A673 (cell line): ENCODE data around the gene PRSS53. TPM values are rescaled to one million over a fixed set of nuclear protein-coding genes. Genes with fewer than 3 reads are reported as not detected.

Experiments
- BruUV-seq: library from RNA; stranded (reverse); fragments of 400-500 nt; replicated peaks from 2 replicates; lab custom pipeline; 2021; lab: Mats Ljungman, UMichigan
- CTCF ChIA-PET: fragments of 300-600 bp; sonication (Branson Sonifier 250); formaldehyde crosslinking; loops from one replicate; lab custom pipeline; 2022; ENCODE audit warnings: antibody characterized with exemption; lab: Charles Lee
- POLR2A ChIA-PET: fragments of 300-600 bp; sonication (Branson Sonifier 250); formaldehyde crosslinking; loops from one replicate; lab custom pipeline; 2022; ENCODE audit warnings: antibody characterized with exemption; ENCODE audit not compliant: low non-redundant PET; lab: Charles Lee
- DNase-seq: peaks from one replicate; pipeline ENCODE4 v3.0.0-alpha.2; 2015; ENCODE audit warnings: low spot score
- H3K27ac ChIP-seq: fragments of 200-600 bp; sonication (generic); 2 replicates; pipeline ENCODE4 v1.5.1; 2016; ENCODE audit warnings: mixed run types, low read depth, mild to moderate bottlenecking, mixed read lengths, antibody characterized with exemption, low read length; ENCODE audit not compliant: poor library complexity, severe bottlenecking
- H3K27me3 ChIP-seq: fragments of 200-600 bp; sonication (generic); replicated peaks from 2 replicates; pipeline ENCODE4 v1.6.1; 2017; ENCODE audit warnings: mixed run types, low read depth, mild to moderate bottlenecking, mixed read lengths, antibody characterized with exemption, low read length; ENCODE audit not compliant: insufficient read depth, poor library complexity
- H3K36me3 ChIP-seq: fragments of 200-600 bp; sonication (generic); 2 replicates; pipeline ENCODE4 v1.6.1; 2016; ENCODE audit warnings: mixed run types, mild to moderate bottlenecking, mixed read lengths, antibody characterized with exemption, low read length; ENCODE audit not compliant: insufficient read depth, poor library complexity, severe bottlenecking
- H3K4me1 ChIP-seq: fragments of 200-600 bp; sonication (generic); 2 replicates; pipeline ENCODE4 v1.6.1; 2017; ENCODE audit warnings: mixed run types, mild to moderate bottlenecking, mixed read lengths, antibody characterized with exemption, low read length; ENCODE audit not compliant: insufficient read depth, poor library complexity, severe bottlenecking
- H3K4me3 ChIP-seq: fragments of 200-600 bp; sonication (generic); 2 replicates; pipeline ENCODE4 v1.5.1; 2016; ENCODE audit warnings: low read depth, mixed run types, mild to moderate bottlenecking, mixed read lengths, low read length; ENCODE audit not compliant: poor library complexity, severe bottlenecking
- H3K9me3 ChIP-seq: fragments of 200-600 bp; sonication (generic); 2 replicates; pipeline ENCODE4 v1.6.1; 2016; ENCODE audit warnings: mixed run types, low read depth, mild to moderate bottlenecking, mixed read lengths, antibody characterized with exemption, low read length; ENCODE audit not compliant: poor library complexity, severe bottlenecking
- CTCF ChIP-seq: fragments of 300-800, 200-600 bp; sonication (generic); conservative IDR thresholded peaks from 2 replicates; pipeline ENCODE4 v1.5.1; 2017; ENCODE audit warnings: low read depth, mild to moderate bottlenecking, antibody characterized with exemption, low read length, moderate library complexity, mixed read lengths
- EZH2 ChIP-seq: fragments of 200-600 bp; sonication (generic); IDR thresholded peaks from 2 replicates; pipeline ENCODE4 v1.6.1; 2017; ENCODE audit warnings: borderline replicate concordance, low read depth, mild to moderate bottlenecking, mixed read lengths, antibody characterized with exemption, low read length; ENCODE audit not compliant: poor library complexity, severe bottlenecking
- intact Hi-C: fragments of 100-400 bp; cut with micrococcal nuclease; formaldehyde crosslinking; loops from one replicate; pipeline ENCODE4 v1.10.0; 2022; ENCODE audit not compliant: unreplicated experiment
- total RNA-seq: library from RNA; stranded (reverse); gene quantifications from 2 replicates; pipeline ENCODE4 v1.2.3, GENCODE V29; 2021

Gene PRSS53
- total RNA-seq, 1 experiment from 2014 or later: 3.1 TPM

DNA sequence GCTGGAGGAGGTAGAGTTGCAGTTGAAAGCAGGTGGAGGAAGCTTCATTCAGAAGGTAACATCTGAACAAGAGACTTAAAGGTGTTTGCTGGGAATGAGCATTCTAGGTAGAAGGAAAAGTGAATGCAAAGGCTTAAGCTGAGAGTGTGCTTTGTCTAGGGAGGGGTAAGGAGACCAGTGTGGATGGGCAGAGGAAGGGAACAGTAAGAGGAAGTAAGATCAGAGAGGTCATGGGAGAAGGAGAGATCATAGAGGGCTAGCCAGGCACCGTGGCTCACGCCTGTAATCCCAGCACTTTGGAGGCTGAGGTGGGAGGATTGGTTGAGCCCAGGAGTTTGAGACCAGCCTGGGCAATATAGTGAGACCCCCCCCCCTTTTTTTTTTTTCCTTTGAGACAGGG is 52.1 kb downstream of the PRSS53 start:
- H3K36me3 ChIP-seq: no peaks in the 10 kb centered on the region
- no TSS peak for BruUV-seq
- no peak for DNase-seq
- TF ChIP-seq EZH2 (no peak), CTCF (no peak)
- CTCF ChIA-PET: no interaction called here
- no peaks in the 10 kb centered on the region for H3K9me3 ChIP-seq
- H3K4me3 ChIP-seq: no peak overlapping the region
- POLR2A ChIA-PET: no interaction called here
- no peak overlapping the region for H3K27ac ChIP-seq
- peaks cover 7% of the 10 kb centered on the region for H3K4me1 ChIP-seq
- intact Hi-C loops: no loop called here
- H3K27me3 ChIP-seq: no peaks in the 10 kb centered on the region

- H3K9me3 ChIP-seq: no peaks in the 10 kb centered on the region
- H3K4me3 ChIP-seq: peak overlapping the region; percentile 77
- no peaks in the 10 kb centered on the region for H3K27me3 ChIP-seq
- peaks cover 7% of the 10 kb centered on the region for H3K4me1 ChIP-seq
- no peaks in the 10 kb centered on the region for H3K36me3 ChIP-seq
- ChIA-PET POLR2A (no interaction called here), CTCF (interaction anchor here (0.7 kb wide), 1 partner anchor 26 kb away, joined by 3 read pairs; no protein-coding TSS in a partner anchor)
- intact Hi-C loops: loop anchor here (1.0 kb wide), 1 partner anchor 39 kb away; no protein-coding TSS in a partner anchor
- BruUV-seq: TSS peak; percentile 75
- no peak for TF ChIP-seq EZH2
- TF ChIP-seq CTCF: no peak
- DNase-seq: peak; percentile 90
- peak overlapping the region; percentile 83 for H3K27ac ChIP-seq
Observed at GRCh38 chr16:31033709-31034492, 54.8 kb downstream of the PRSS53 start.

Other genes starting within 250 kb of the PRSS53 start
- 28.2 and 34.7 TPM in 2 replicates for gene BCL7C, start 194.9 kb downstream of the PRSS53 start, total RNA-seq
- gene CTF1, start 192.3 kb downstream of the PRSS53 start, total RNA-seq: 1.4 and 1.6 TPM in 2 replicates
- 37.0 and 39.3 TPM in 2 replicates for gene FBXL19, start 165.4 kb downstream of the PRSS53 start, total RNA-seq
- 2.1 and 4.3 TPM in 2 replicates for gene ORAI3, start 139.9 kb downstream of the PRSS53 start, total RNA-seq
- gene SETD1A, start 131.2 kb downstream of the PRSS53 start, total RNA-seq: 31.4 and 37.1 TPM in 2 replicates
- 0.85 and 0.95 TPM in 2 replicates for gene HSD3B7, start 103.7 kb downstream of the PRSS53 start, total RNA-seq
- gene STX1B, start 78.3 kb downstream of the PRSS53 start, total RNA-seq: 0.62 and 1.1 TPM in 2 replicates
- gene STX4, start 55.4 kb downstream of the PRSS53 start, total RNA-seq: 31.2 and 35.1 TPM in 2 replicates
- 16.5 and 19.8 TPM in 2 replicates for gene ZNF668, start 14.7 kb downstream of the PRSS53 start, total RNA-seq
- gene ZNF646, start 14.5 kb downstream of the PRSS53 start, total RNA-seq: 26.6 and 27.9 TPM in 2 replicates
- gene VKORC1, start 5.9 kb upstream of the PRSS53 start, total RNA-seq: 85.0 and 98.3 TPM in 2 replicates
- gene BCKDK, start 19.4 kb upstream of the PRSS53 start, total RNA-seq: 36.6 and 40.6 TPM in 2 replicates
- 65.4 and 70.6 TPM in 2 replicates for gene KAT8, start 28.7 kb upstream of the PRSS53 start, total RNA-seq
- not detected in 2 replicates for gene PRSS8, start 46.8 kb upstream of the PRSS53 start, total RNA-seq
- 0.41 and 0.72 TPM in 2 replicates for gene PRSS36, start 61.1 kb upstream of the PRSS53 start, total RNA-seq
- gene FUS, start 91.2 kb upstream of the PRSS53 start, total RNA-seq: 1,134 and 1,264 TPM in 2 replicates
- gene PYCARD, start 113.8 kb upstream of the PRSS53 start, total RNA-seq: 1.8 and 2.0 TPM in 2 replicates
- 0.04 TPM in 1 of 2 replicates, not detected in the other for gene TRIM72, start 125.2 kb upstream of the PRSS53 start, total RNA-seq
- not detected in 2 replicates for gene PYDC1, start 128.2 kb upstream of the PRSS53 start, total RNA-seq
- 0.35 and 0.92 TPM in 2 replicates for gene ITGAM, start 171.0 kb upstream of the PRSS53 start, total RNA-seq